ENCODE results near the gene LAPTM5. TPM values are rescaled to one million over a fixed set of nuclear protein-coding genes. Genes with fewer than 3 reads are reported as not detected.

Gene LAPTM5
- total RNA-seq, 1 experiment from 2014 or later = 0.15 TPM

- Histone ChIP-seq H3K9ac (ENCODE audit: extremely low read depth, insufficient read length, low read length) (no peak overlapping the region), H3K79me1 (ENCODE audit: insufficient read depth, low read depth, low read length, poor library complexity, severe bottlenecking) (no peaks in the 10 kb centered on the region), H3K14ac (ENCODE audit: insufficient read depth, low read length) (no peak overlapping the region), H3K23me2 (ENCODE audit: insufficient read length, low read depth, low read length, poor library complexity, severe bottlenecking) (no peaks in the 10 kb centered on the region), H3K79me2 (ENCODE audit: insufficient read depth, low read length) (no peaks in the 10 kb centered on the region), H2BK15ac (ENCODE audit: low read depth, low read length) (no peak overlapping the region), H2BK20ac (ENCODE audit: low read depth, low read length, poor library complexity, severe bottlenecking) (no peak overlapping the region), H4K20me1 (ENCODE audit: control insufficient read depth, insufficient read depth, insufficient read length) (no peaks in the 10 kb centered on the region), H3K23ac (ENCODE audit: insufficient read length, low read depth, low read length) (no peak overlapping the region), H3K56ac (ENCODE audit: insufficient read length, low read depth, low read length) (no peak overlapping the region), H2AFZ (ENCODE audit: low read length) (no peak overlapping the region), H3K4me2 (ENCODE audit: insufficient read depth, insufficient read length, low read length) (no peak overlapping the region), H3T11ph (ENCODE audit: low read length) (no peak overlapping the region), H4K5ac (ENCODE audit: insufficient read length, low read depth, low read length) (no peak overlapping the region), H3K27ac (ENCODE audit: insufficient read length, low read depth, low read length) (no peak overlapping the region), H2BK5ac (ENCODE audit: insufficient read length, low read length) (no peak overlapping the region), H2BK12ac (ENCODE audit: insufficient read length, low read depth, low read length) (no peak overlapping the region), H4K8ac (replicated peaks; ENCODE audit: insufficient read length, low read depth, low read length) (no peak overlapping the region), H2AK5ac (ENCODE audit: insufficient read length, low read length) (no peak overlapping the region), H3K18ac (ENCODE audit: insufficient read length, low read depth, low read length) (no peak overlapping the region), H2BK120ac (ENCODE audit: low read depth, low read length, poor library complexity, severe bottlenecking) (no peak overlapping the region), H3K4ac (ENCODE audit: low read depth, low read length) (no peak overlapping the region), H4K91ac (ENCODE audit: insufficient read length, low read depth, low read length) (no peak overlapping the region), H3K9me3 (ENCODE audit: control insufficient read depth, low read depth, low read length) (no peaks in the 10 kb centered on the region), H3K27me3 (ENCODE audit: insufficient read depth, low read length) (no peaks in the 10 kb centered on the region), H3K4me1 (ENCODE audit: insufficient read depth, low read length) (no peaks in the 10 kb centered on the region; the same call in 1 of the 2 replicates)
- Mint-ChIP-seq H3K27me3 (ENCODE audit: low read depth) (no peaks in the 10 kb centered on the region; the same call in 1 of the 2 replicates), H3K27ac (no peak overlapping the region), H3K9me3 (no peaks in the 10 kb centered on the region), H3K4me1 (peaks cover 24 to 42% of the 10 kb centered on the region in 2 experiments), H3K36me3 (ENCODE audit: insufficient read depth in 1 of 3, low read depth in 3 of 3) (no peaks in the 10 kb centered on the region), H3K4me3 (peak overlapping the region in 1 of 2 experiments; percentile 16; a peak in 1 of 5 replicates)
- TF ChIP-seq, protein P1, sequence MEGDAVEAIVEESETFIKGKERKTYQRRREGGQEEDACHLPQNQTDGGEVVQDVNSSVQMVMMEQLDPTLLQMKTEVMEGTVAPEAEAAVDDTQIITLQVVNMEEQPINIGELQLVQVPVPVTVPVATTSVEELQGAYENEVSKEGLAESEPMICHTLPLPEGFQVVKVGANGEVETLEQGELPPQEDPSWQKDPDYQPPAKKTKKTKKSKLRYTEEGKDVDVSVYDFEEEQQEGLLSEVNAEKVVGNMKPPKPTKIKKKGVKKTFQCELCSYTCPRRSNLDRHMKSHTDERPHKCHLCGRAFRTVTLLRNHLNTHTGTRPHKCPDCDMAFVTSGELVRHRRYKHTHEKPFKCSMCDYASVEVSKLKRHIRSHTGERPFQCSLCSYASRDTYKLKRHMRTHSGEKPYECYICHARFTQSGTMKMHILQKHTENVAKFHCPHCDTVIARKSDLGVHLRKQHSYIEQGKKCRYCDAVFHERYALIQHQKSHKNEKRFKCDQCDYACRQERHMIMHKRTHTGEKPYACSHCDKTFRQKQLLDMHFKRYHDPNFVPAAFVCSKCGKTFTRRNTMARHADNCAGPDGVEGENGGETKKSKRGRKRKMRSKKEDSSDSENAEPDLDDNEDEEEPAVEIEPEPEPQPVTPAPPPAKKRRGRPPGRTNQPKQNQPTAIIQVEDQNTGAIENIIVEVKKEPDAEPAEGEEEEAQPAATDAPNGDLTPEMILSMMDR (conservative IDR thresholded peaks at IDR 0.05) = no peak
- DNase-seq = no peak
- no CpG with 5 or more reads among the region's 9 CpGs for WGBS (ENCODE audit: extremely low coverage, insufficient read length, low lambda C conversion rate)
Measured at GRCh38 chr1:30752651-30752908, 5.0 kb downstream of the LAPTM5 start.
